GM23338 (cell line): Measurements from ENCODE around the gene GJC1. TPM values are rescaled to one million over a fixed set of nuclear protein-coding genes. Genes with fewer than 3 reads are reported as not detected.

Experiments used
- ATAC-seq: fragments of 200-7000 bp; cut with Tn5 transposase; 3 replicates; pipeline ENCODE4 v1.9.1; 2020
- DNase-seq: peaks from one replicate; pipeline ENCODE4 v3.0.0-alpha.2; 2015; ENCODE audit warnings: low spot score
- H2AFZ ChIP-seq: fragments of 200-600 bp; sonication (generic); 2 replicates; pipeline ENCODE4 v1.8.0; 2016; ENCODE audit warnings: antibody characterized with exemption, mild to moderate bottlenecking, moderate library complexity
- H3F3A ChIP-seq: fragments of 200-600 bp; sonication (generic); replicated peaks from 2 replicates; pipeline ENCODE4 v1.8.0; 2017; ENCODE audit warnings: antibody characterized with exemption, mixed run types, low read depth
- H3K27ac ChIP-seq: fragments of 200-600 bp; sonication (generic); 2 replicates; pipeline ENCODE4 v1.6.1; 2016; ENCODE audit warnings: low read depth
- H3K27me3 ChIP-seq: fragments of 200-600 bp; sonication (generic); 2 replicates; pipeline ENCODE4 v1.8.0; 2016; ENCODE audit warnings: mild to moderate bottlenecking, mixed run types, moderate library complexity; ENCODE audit not compliant: insufficient read depth
- H3K36me3 ChIP-seq: fragments of 200-600 bp; sonication (generic); 2 replicates; pipeline ENCODE4 v1.8.0; 2016; ENCODE audit warnings: mild to moderate bottlenecking; ENCODE audit not compliant: insufficient read depth
- H3K4me1 ChIP-seq: fragments of 200-600 bp; sonication (generic); 2 replicates; pipeline ENCODE4 v1.8.0; 2016; ENCODE audit warnings: mild to moderate bottlenecking, moderate library complexity; ENCODE audit not compliant: insufficient read depth
- H3K4me2 ChIP-seq: fragments of 200-600 bp; sonication (generic); 2 replicates; pipeline ENCODE4 v1.7.1; 2017; ENCODE audit warnings: mixed run types
- H3K4me3 ChIP-seq: fragments of 200-600 bp; sonication (generic); 2 replicates; pipeline ENCODE4 v1.6.1; 2016; ENCODE audit warnings: mixed run types
- H3K79me2 ChIP-seq: fragments of 200-600 bp; sonication (generic); replicated peaks from 2 replicates; pipeline ENCODE4 v1.8.0; 2017; ENCODE audit warnings: mild to moderate bottlenecking; ENCODE audit not compliant: insufficient read depth
- H3K9me2 ChIP-seq: fragments of 200-600 bp; sonication (generic); 2 replicates; pipeline ENCODE4 v1.8.0; 2017; ENCODE audit not compliant: insufficient read depth
- H4K20me1 ChIP-seq: fragments of 200-600 bp; sonication (generic); replicated peaks from 2 replicates; pipeline ENCODE4 v1.8.0; 2017; ENCODE audit warnings: mild to moderate bottlenecking; ENCODE audit not compliant: insufficient read depth
- H3K27ac Mint-ChIP-seq: 2 replicates; pipeline ENCODE4 v1.8.0; 2020; ENCODE audit warnings: inconsistent platforms, mild to moderate bottlenecking, moderate library complexity, mixed read lengths
- H3K27me3 Mint-ChIP-seq: 3 replicates; pipeline ENCODE4 v1.8.0; 2022; ENCODE audit warnings: low read depth, mild to moderate bottlenecking, moderate library complexity, mixed read lengths, inconsistent platforms; ENCODE audit not compliant: insufficient read depth, poor library complexity
- H3K36me3 Mint-ChIP-seq: 3 replicates; pipeline ENCODE4 v1.8.0; 2021; ENCODE audit warnings: low read depth, mild to moderate bottlenecking, inconsistent platforms, moderate library complexity, mixed read lengths
- H3K4me1 Mint-ChIP-seq: 3 replicates; pipeline ENCODE4 v1.8.0; 2020; ENCODE audit warnings: mild to moderate bottlenecking, inconsistent platforms, mixed read lengths
- H3K4me3 Mint-ChIP-seq: 3 replicates; pipeline ENCODE4 v1.8.0; 2021; ENCODE audit warnings: moderate library complexity, mild to moderate bottlenecking, inconsistent platforms, mixed read lengths
- H3K9me3 Mint-ChIP-seq: 3 replicates; pipeline ENCODE4 v1.8.0; 2020; ENCODE audit warnings: moderate library complexity, mild to moderate bottlenecking, inconsistent platforms, mixed read lengths
- CTCF ChIP-seq, 2 experiments: fragments of 200-600 bp in 1 of 2; sonication (generic) in 1 of 2; conservative IDR thresholded peaks; 2 replicates each; pipeline versions ENCODE4 v1.5.1 to v1.6.1; 2016 to 2017; ENCODE audit warnings: antibody characterized with exemption in 2 of 2, low read depth in 2 of 2, mild to moderate bottlenecking in 2 of 2, moderate library complexity in 1 of 2
- ETS1 ChIP-seq: IDR thresholded peaks from 2 replicates; pipeline ENCODE4 v1.6.1; 2016; ENCODE audit warnings: antibody characterized with exemption
- NANOG ChIP-seq: IDR thresholded peaks from 2 replicates; pipeline ENCODE4 v1.6.1; 2016; ENCODE audit warnings: antibody characterized with exemption, borderline replicate concordance
- POLR2AphosphoS5 ChIP-seq: IDR thresholded peaks from 2 replicates; pipeline ENCODE4 v1.6.1; 2016; ENCODE audit warnings: antibody characterized with exemption, low read depth
- REST ChIP-seq: IDR thresholded peaks from one replicate; pipeline ENCODE4 v1.6.1; 2018; ENCODE audit warnings: antibody characterized with exemption; ENCODE audit not compliant: unreplicated experiment
- STAT1 ChIP-seq: IDR thresholded peaks from one replicate; pipeline ENCODE4 v1.6.1; 2016; ENCODE audit warnings: antibody characterized with exemption; ENCODE audit not compliant: unreplicated experiment
- ZNF114 ChIP-seq: fragments of 250-450 bp; sonication (Bioruptor Pico); IDR thresholded peaks from 2 replicates; pipeline ENCODE4 v1.5.0; 2020; ENCODE audit warnings: mild to moderate bottlenecking, moderate library complexity
- polyA plus RNA-seq: library from polyadenylated mRNA; unstranded; fragments of >200 nt; fragmentation: Nextera tagmentation; extraction: Ambion mirVana; gene quantifications from 2 replicates; pipeline ENCODE4 v1.2.1, GENCODE V29; 2016
- total RNA-seq: library from RNA; depleted of rRNA; stranded (reverse); fragments of >200 nt; shearing (Covaris generic); gene quantifications from 2 replicates; pipeline ENCODE4 v1.2.3, GENCODE V29; 2014

The GJC1 gene
- total and polyA plus RNA-seq, 2 experiments from 2014 or later, result 34.7 to 99.2 TPM

- TF ChIP-seq ETS1 (no peak), ZNF114 (CRISPR knock-in tag) (no peak), STAT1 (no peak), NANOG (no peak), REST (no peak), POLR2AphosphoS5 (no peak)
These were observed 41.5 kb upstream of the GJC1 start (continued) for GRCh38 chr17:44871556-44871955.

DNA sequence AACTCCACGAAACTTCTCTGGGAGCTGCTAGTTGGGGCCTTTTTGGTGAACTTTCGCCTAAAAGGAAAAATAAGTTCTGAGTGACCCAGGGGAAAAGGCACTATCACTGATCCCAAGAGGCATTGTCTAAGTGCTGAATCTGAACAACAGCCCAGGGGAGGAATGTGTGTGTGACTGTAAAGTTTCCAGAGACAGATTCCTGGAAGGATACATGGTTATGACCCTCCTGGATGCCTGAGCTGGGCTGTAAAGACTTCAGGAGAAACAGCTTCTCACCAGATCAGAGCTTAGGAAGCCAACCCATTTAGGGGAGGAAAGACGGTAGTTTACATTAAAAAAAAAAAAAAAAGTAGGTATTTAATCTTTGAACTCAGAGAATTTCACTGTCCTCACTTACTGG lies 37.8 kb upstream of the GJC1 start:
- Mint-ChIP-seq H3K27ac (no peak overlapping the region), H3K36me3 (peaks cover 70% of the 10 kb centered on the region), H3K27me3 (no peaks in the 10 kb centered on the region), H3K9me3 (no peaks in the 10 kb centered on the region), H3K4me3 (no peak overlapping the region), H3K4me1 (no peaks in the 10 kb centered on the region)
- Histone ChIP-seq H3K4me2 (no peak overlapping the region), H3K9me2 (no peaks in the 10 kb centered on the region), H3K27me3 (no peaks in the 10 kb centered on the region), H2AFZ (no peak overlapping the region), H3F3A (peaks cover 22% of the 10 kb centered on the region), H3K36me3 (peaks cover 48% of the 10 kb centered on the region), H3K4me3 (no peak overlapping the region), H3K4me1 (no peaks in the 10 kb centered on the region), H3K79me2 (no peaks in the 10 kb centered on the region), H4K20me1 (peaks cover 13% of the 10 kb centered on the region), H3K27ac (no peak overlapping the region)
- DNase-seq (no peak), ATAC-seq (no peak)
- TF ChIP-seq ETS1, result no peak
- no peak for TF ChIP-seq CTCF (conservative IDR thresholded peaks at IDR 0.05; ENCODE audit: low read depth in 2 of 2)
- no peak for TF ChIP-seq REST
